H1 (cell line): ENCODE data around the gene TBX2. TPM values are rescaled to one million over a fixed set of nuclear protein-coding genes. Genes with fewer than 3 reads are reported as not detected.

Experiments
- BRCA1 ChIP-seq: IDR thresholded peaks from 2 replicates; pipeline ENCODE4 v1.6.1; 2012; ENCODE audit warnings: low read depth, low read length, improper control_type of control experiment
- CBX5 ChIP-seq: fragments of 300-800, 300-1000 bp; sonication (generic); IDR thresholded peaks from 2 replicates; pipeline ENCODE4 v1.7.1; 2016; ENCODE audit warnings: antibody characterized with exemption, low read length, low read depth
- CBX8 ChIP-seq: fragments of 300-800, 300-1000 bp; sonication (generic); IDR thresholded peaks from 2 replicates; pipeline ENCODE4 v1.7.1; 2016; ENCODE audit warnings: low read depth, low read length, borderline replicate concordance
- CREB1 ChIP-seq: IDR thresholded peaks from 2 replicates; pipeline ENCODE4 v1.6.1; 2012; ENCODE audit warnings: inconsistent platforms
- EZH2 ChIP-seq: fragments of 200-600 bp; sonication (generic); IDR thresholded peaks from 2 replicates; pipeline ENCODE4 v1.7.1; 2012; ENCODE audit warnings: low read depth, mild to moderate bottlenecking, moderate library complexity, low read length, inconsistent platforms; ENCODE audit not compliant: severe bottlenecking
- FOSL1 ChIP-seq: IDR thresholded peaks from 2 replicates; pipeline ENCODE4 v1.6.1; 2011; ENCODE audit warnings: mild to moderate bottlenecking, low read depth, low read length, moderate library complexity; ENCODE audit not compliant: insufficient read depth
- HDAC6 ChIP-seq: IDR thresholded peaks from one replicate; pipeline ENCODE4 v1.7.1; 2012; ENCODE audit warnings: low read depth, mild to moderate bottlenecking, inconsistent platforms, low read length, moderate library complexity
- MAFK ChIP-seq: IDR thresholded peaks from 2 replicates; pipeline ENCODE4 v1.6.1; 2012; ENCODE audit warnings: low read depth, mild to moderate bottlenecking, improper control_type of control experiment, low read length
- MAX ChIP-seq: IDR thresholded peaks from 2 replicates; pipeline ENCODE4 v1.6.1; 2012; ENCODE audit warnings: inconsistent platforms
- POU5F1 ChIP-seq: IDR thresholded peaks from 2 replicates; pipeline ENCODE4 v1.6.1; 2011; ENCODE audit warnings: low read depth, mild to moderate bottlenecking, low read length, moderate library complexity
- RFX5 ChIP-seq: IDR thresholded peaks from 2 replicates; pipeline ENCODE4 v1.6.1; 2011; ENCODE audit warnings: low read depth, low read length, improper control_type of control experiment, borderline replicate concordance
- RNF2 ChIP-seq: fragments of 200-900, 300-1000 bp; sonication (generic); IDR thresholded peaks from 2 replicates; pipeline ENCODE4 v1.7.1; 2016; ENCODE audit warnings: borderline replicate concordance, low read depth, mild to moderate bottlenecking, antibody characterized with exemption, low read length; ENCODE audit not compliant: poor library complexity, severe bottlenecking; ENCODE audit errors: missing control alignments
- SIN3A ChIP-seq, 2 experiments: IDR thresholded peaks in 1 of 2; conservative IDR thresholded peaks in 1 of 2; 2 replicates each; pipeline ENCODE4 v1.6.1; 2011 to 2012; ENCODE audit warnings: low read length in 2 of 2, improper control_type of control experiment in 1 of 2, low read depth in 1 of 2, mild to moderate bottlenecking in 1 of 2
- SP4 ChIP-seq: IDR thresholded peaks from 2 replicates; pipeline ENCODE4 v1.6.1; 2012; ENCODE audit warnings: low read length, inconsistent platforms
- TAF7 ChIP-seq: optimal IDR thresholded peaks from 2 replicates; pipeline ENCODE3; 2011; ENCODE audit warnings: low read depth, mild to moderate bottlenecking, inconsistent platforms, low read length, moderate library complexity, borderline replicate concordance
- TEAD4 ChIP-seq: IDR thresholded peaks from 2 replicates; pipeline ENCODE4 v1.6.1; 2012; ENCODE audit warnings: low read depth, low read length, inconsistent platforms, mixed read lengths
- polyA plus RNA-seq, 7 experiments: library from polyadenylated mRNA; depleted of rRNA in 3 of 7; stranded (reverse) in 5 of 7; unstranded in 2 of 7; fragments of >200 nt in 5 of 7; fragments of 200-250 nt in 2 of 7; gene quantifications; 1 replicate in 5 of 7; 2 replicates in 1 of 7; 4 replicates in 1 of 7; pipeline versions ENCODE4 v1.2.1 to v1.2.3, GENCODE V29; 2011 to 2013; ENCODE audit warnings: missing spikeins in 2 of 7, mixed read lengths in 2 of 7
- total RNA-seq: library from RNA; stranded (reverse); fragmentation: NEBNext Ultra II Directional; extraction: Animal tissue kit (Norgen Biotek cat#: 25700); gene quantifications from 2 replicates; pipeline ENCODE4 v1.2.1, GENCODE V29; 2021

Gene TBX2
- total and polyA plus RNA-seq, 2 of the 8 experiments (the other 6 are each of a cell fraction or from before 2014, with no cell fraction given), result not detected

- TF ChIP-seq POU5F1 (no peak), MAX (0 out of 2 replicates have a peak, but pooled peaks have one; percentile 2), TEAD4 (no peak), FOSL1 (no peak), RFX5 (no peak), CBX8 (no peak), CBX5 (no peak), SIN3A (conservative IDR thresholded peaks at IDR 0.05 in 1 of 2, IDR thresholded peaks at IDR 0.05 in 1 of 2; ENCODE audit: low read depth in 1 of 2, low read length in 2 of 2) (no peak), BRCA1 (no peak), SP4 (no peak), HDAC6 (no peak), MAFK (no peak), CREB1 (no peak), TAF7 (no peak), RNF2 (peak; percentile 72), EZH2 (peak; percentile 93)
- TF ChIP-seq, all 59 proteins: peak for 4
Observed at GRCh38 chr17:61395983-61396585, 3.6 kb upstream of the TBX2 start (continued).
